CD14-positive monocyte (primary cell): ENCODE data around the gene ASCC1. TPM values are rescaled to one million over a fixed set of nuclear protein-coding genes. Genes with fewer than 3 reads are reported as not detected.

Experiments used
- DNase-seq, 3 donors: peaks; one replicate each; pipeline ENCODE4 v3.0.0-alpha.2; 2011 to 2022
- H2AFZ ChIP-seq: 2 replicates; pipeline ENCODE4 v1.6.0; 2012; ENCODE audit warnings: mild to moderate bottlenecking, low read depth, low read length, inconsistent platforms; ENCODE audit not compliant: insufficient read depth, poor library complexity, severe bottlenecking
- H3K27ac ChIP-seq, 2 donors: 1 replicate in 1 of 2; 2 replicates in 1 of 2; pipeline ENCODE4 v1.5.1; 2012 to 2013; ENCODE audit warnings: low read length in 2 of 2, control low read depth in 1 of 2, inconsistent platforms in 1 of 2, low read depth in 1 of 2, mild to moderate bottlenecking in 1 of 2
- H3K27me3 ChIP-seq, 2 donors: one replicate each; pipeline versions ENCODE4 v1.6.0 to v1.6.1; 2011 to 2013; ENCODE audit warnings: low read length in 2 of 2; ENCODE audit not compliant: control insufficient read depth in 2 of 2, insufficient read depth in 2 of 2
- H3K36me3 ChIP-seq, 2 donors: replicated peaks in 1 of 2; 1 replicate in 1 of 2; 2 replicates in 1 of 2; pipeline versions ENCODE4 v1.5.1 to v1.6.1; 2012 to 2013; ENCODE audit warnings: low read length in 2 of 2, control low read depth in 1 of 2, inconsistent platforms in 1 of 2, mild to moderate bottlenecking in 1 of 2; ENCODE audit not compliant: insufficient read depth in 2 of 2, control insufficient read depth in 1 of 2
- H3K4me1 ChIP-seq, 2 donors: 1 replicate in 1 of 2; 2 replicates in 1 of 2; pipeline versions ENCODE4 v1.5.1 to v1.6.1; 2012 to 2013; ENCODE audit warnings: low read length in 2 of 2, control low read depth in 1 of 2, inconsistent platforms in 1 of 2, mild to moderate bottlenecking in 1 of 2, moderate library complexity in 1 of 2; ENCODE audit not compliant: insufficient read depth in 2 of 2, control insufficient read depth in 1 of 2
- H3K4me2 ChIP-seq: replicated peaks from 2 replicates; pipeline ENCODE3; 2012; ENCODE audit warnings: low read length, moderate library complexity, mild to moderate bottlenecking; ENCODE audit not compliant: poor library complexity, severe bottlenecking; ENCODE audit errors: extremely low read depth
- H3K4me3 ChIP-seq, 3 experiments: fragments of 200-600 bp in 1 of 3; sonication (generic) in 1 of 3; replicated peaks in 1 of 3; 1 replicate in 2 of 3; 2 replicates in 1 of 3; pipeline ENCODE4 v1.5.1; 2011 to 2013; ENCODE audit warnings: low read length in 3 of 3, mild to moderate bottlenecking in 3 of 3, control low read depth in 2 of 3, low read depth in 2 of 3, inconsistent platforms in 1 of 3, moderate library complexity in 1 of 3
- H3K79me2 ChIP-seq: 2 replicates; pipeline ENCODE4 v1.6.0; 2012; ENCODE audit warnings: mild to moderate bottlenecking, control low read depth, inconsistent platforms, low read length, moderate library complexity; ENCODE audit not compliant: insufficient read depth
- H3K9ac ChIP-seq: 2 replicates; pipeline ENCODE4 v1.6.0; 2017; ENCODE audit warnings: low read length, mild to moderate bottlenecking; ENCODE audit not compliant: insufficient read depth, poor library complexity, severe bottlenecking
- H3K9me3 ChIP-seq, 2 donors: replicated peaks in 1 of 2; 1 replicate in 1 of 2; 2 replicates in 1 of 2; pipeline versions ENCODE4 v1.5.1 to v1.6.1; 2012 to 2013; ENCODE audit warnings: low read length in 2 of 2, control low read depth in 1 of 2; ENCODE audit not compliant: control insufficient read depth in 1 of 2, insufficient read depth in 1 of 2
- H4K20me1 ChIP-seq: 2 replicates; pipeline ENCODE4 v1.6.0; 2012; ENCODE audit warnings: mild to moderate bottlenecking, low read length, control low read depth, moderate library complexity; ENCODE audit not compliant: insufficient read depth
- H3K27ac Mint-ChIP-seq, 7 donors: one replicate each; pipeline ENCODE4 v1.8.0; 2020; ENCODE audit warnings: mild to moderate bottlenecking in 7 of 7, mixed read lengths in 7 of 7, moderate library complexity in 6 of 7, inconsistent platforms in 2 of 7
- H3K27me3 Mint-ChIP-seq, 3 donors: one replicate each; pipeline ENCODE4 v1.8.0; 2021 to 2022; ENCODE audit warnings: low read depth in 3 of 3, mild to moderate bottlenecking in 3 of 3, mixed read lengths in 3 of 3, moderate library complexity in 3 of 3, inconsistent platforms in 1 of 3
- H3K36me3 Mint-ChIP-seq, 2 donors: one replicate each; pipeline ENCODE4 v1.8.0; 2020; ENCODE audit warnings: mixed read lengths in 2 of 2, inconsistent platforms in 1 of 2, mild to moderate bottlenecking in 1 of 2
- H3K4me1 Mint-ChIP-seq: one replicate; pipeline ENCODE4 v1.8.0; 2020; ENCODE audit warnings: mild to moderate bottlenecking, mixed read lengths
- H3K4me3 Mint-ChIP-seq, 2 donors: one replicate each; pipeline ENCODE4 v1.8.0; 2020; ENCODE audit warnings: mild to moderate bottlenecking in 2 of 2, mixed read lengths in 2 of 2, moderate library complexity in 1 of 2
- H3K9me3 Mint-ChIP-seq, 7 donors: one replicate each; pipeline ENCODE4 v1.8.0; 2020 to 2022; ENCODE audit warnings: mixed read lengths in 7 of 7, mild to moderate bottlenecking in 6 of 7, moderate library complexity in 6 of 7, inconsistent platforms in 2 of 7
- WGBS: methylation state at CpG from one replicate; pipeline ENCODE4 v1.1.5; 2013; ENCODE audit warnings: missing lambda C conversion rate; ENCODE audit not compliant: insufficient coverage; 5-methylcytosine and 5-hydroxymethylcytosine counted together
- intact Hi-C, 2 donors: fragments of 100-400 bp; cut with micrococcal nuclease; formaldehyde crosslinking; loops; one replicate each; pipeline versions ENCODE4 v1.15.0 to v1.15.1; 2023
- polyA plus RNA-seq, 3 donors: library from polyadenylated mRNA; depleted of rRNA in 1 of 3; unstranded in 2 of 3; stranded (reverse) in 1 of 3; fragments of 300-500 nt in 2 of 3; fragments of >200 nt in 1 of 3; fragmentation: Illumina TruSeq in 2 of 3; gene quantifications; 1 replicate in 2 of 3; 2 replicates in 1 of 3; pipeline ENCODE4 v1.2.3, GENCODE V29; 2012 to 2021
- TF ChIP-seq, protein P1 (sequence below): fragments of 200-600 bp; IDR thresholded peaks from one replicate; pipeline ENCODE4 v1.8.0; 2022; ENCODE audit warnings: antibody characterized with exemption, mild to moderate bottlenecking

ASCC1 gene
- polyA plus RNA-seq, 3 donors: 8.2 to 20.9 (median 17.9) TPM

DNA sequence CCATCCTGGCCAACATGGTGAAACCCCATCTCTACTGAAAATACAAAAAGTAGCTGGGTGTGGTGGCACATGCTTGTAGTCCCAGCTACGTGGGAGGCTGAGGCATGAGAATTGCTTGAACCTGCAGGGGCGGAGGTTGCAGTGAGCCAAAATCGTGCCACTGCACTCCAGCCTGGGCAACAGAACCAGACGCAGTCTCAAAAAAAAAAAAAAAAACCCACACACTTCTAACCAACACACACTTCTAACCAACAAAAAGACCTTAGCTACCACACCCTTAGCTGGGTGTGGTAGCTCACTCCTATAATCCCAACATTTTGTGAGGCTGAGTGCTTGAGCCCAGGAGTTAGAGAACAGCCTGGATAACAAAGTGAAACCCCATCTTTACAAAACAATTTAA lies 93.9 kb downstream of the ASCC1 start:
- TF ChIP-seq, protein P1, sequence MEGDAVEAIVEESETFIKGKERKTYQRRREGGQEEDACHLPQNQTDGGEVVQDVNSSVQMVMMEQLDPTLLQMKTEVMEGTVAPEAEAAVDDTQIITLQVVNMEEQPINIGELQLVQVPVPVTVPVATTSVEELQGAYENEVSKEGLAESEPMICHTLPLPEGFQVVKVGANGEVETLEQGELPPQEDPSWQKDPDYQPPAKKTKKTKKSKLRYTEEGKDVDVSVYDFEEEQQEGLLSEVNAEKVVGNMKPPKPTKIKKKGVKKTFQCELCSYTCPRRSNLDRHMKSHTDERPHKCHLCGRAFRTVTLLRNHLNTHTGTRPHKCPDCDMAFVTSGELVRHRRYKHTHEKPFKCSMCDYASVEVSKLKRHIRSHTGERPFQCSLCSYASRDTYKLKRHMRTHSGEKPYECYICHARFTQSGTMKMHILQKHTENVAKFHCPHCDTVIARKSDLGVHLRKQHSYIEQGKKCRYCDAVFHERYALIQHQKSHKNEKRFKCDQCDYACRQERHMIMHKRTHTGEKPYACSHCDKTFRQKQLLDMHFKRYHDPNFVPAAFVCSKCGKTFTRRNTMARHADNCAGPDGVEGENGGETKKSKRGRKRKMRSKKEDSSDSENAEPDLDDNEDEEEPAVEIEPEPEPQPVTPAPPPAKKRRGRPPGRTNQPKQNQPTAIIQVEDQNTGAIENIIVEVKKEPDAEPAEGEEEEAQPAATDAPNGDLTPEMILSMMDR: no peak

GRCh38 chr10:72121389-72121788 lies 94.7 kb downstream of the ASCC1 start:
- Histone ChIP-seq H3K9me3 (peaks cover 0 to 4% of the 10 kb centered on the region in 2 donors), H3K4me2 (no peak overlapping the region), H3K27me3 (no peaks in the 10 kb centered on the region), H3K9ac (no peak overlapping the region), H3K27ac (no peak overlapping the region), H2AFZ (no peak overlapping the region), H3K4me1 (peaks cover 0 to 3% of the 10 kb centered on the region in 2 donors), H3K79me2 (no peaks in the 10 kb centered on the region), H3K4me3 (no peak overlapping the region), H4K20me1 (no peaks in the 10 kb centered on the region), H3K36me3 (peaks cover 0 to 12% of the 10 kb centered on the region in 2 donors)
- Mint-ChIP-seq H3K36me3 (peaks cover 26 to 27% of the 10 kb centered on the region in 2 donors), H3K4me3 (no peak overlapping the region), H3K9me3 (peaks cover 0 to 5% (median 3%) of the 10 kb centered on the region in 7 donors), H3K4me1 (peaks cover 5% of the 10 kb centered on the region), H3K27me3 (peaks cover 0 to 1% (median 0%) of the 10 kb centered on the region in 3 donors), H3K27ac (no peak overlapping the region)
- no CpG with 5 or more reads among the region's 1 CpG for WGBS
- no peak for DNase-seq
- intact Hi-C loops: loop anchor here in 1 of 2 donors (10.0 kb wide), 1 partner anchor 103 kb away; no protein-coding TSS in a partner anchor
- TF ChIP-seq, protein P1: no peak

More for the DNA sequence above, 93.9 kb downstream of the ASCC1 start:
- H3K4me3 ChIP-seq: no peak overlapping the region
- H3K27me3 Mint-ChIP-seq: peaks cover 0 to 1% (median 0%) of the 10 kb centered on the region in 3 donors
- no peak overlapping the region for H3K4me2 ChIP-seq
- H3K9me3 ChIP-seq: no peaks in the 10 kb centered on the region
- no peak overlapping the region for H3K27ac Mint-ChIP-seq
- H3K9me3 Mint-ChIP-seq: peaks cover 0 to 3% (median 0%) of the 10 kb centered on the region in 7 donors
- intact Hi-C loops: loop anchor here in 1 of 2 donors (10.0 kb wide), 1 partner anchor 103 kb away; no protein-coding TSS in a partner anchor
- no peak overlapping the region for H3K4me3 Mint-ChIP-seq
- no peaks in the 10 kb centered on the region for H4K20me1 ChIP-seq
- no peak for DNase-seq
- no peak overlapping the region for H3K9ac ChIP-seq
- H3K4me1 ChIP-seq: peaks cover 0 to 3% of the 10 kb centered on the region in 2 donors
- peaks cover 5 to 16% of the 10 kb centered on the region in 2 donors for H3K36me3 ChIP-seq
- no peaks in the 10 kb centered on the region for H3K27me3 ChIP-seq
- WGBS: 100% methylated on average over 1 of the region's 4 CpGs
- H3K79me2 ChIP-seq: no peaks in the 10 kb centered on the region
- peaks cover 5% of the 10 kb centered on the region for H3K4me1 Mint-ChIP-seq
- no peak overlapping the region for H2AFZ ChIP-seq
- peaks cover 30 to 33% of the 10 kb centered on the region in 2 donors for H3K36me3 Mint-ChIP-seq
- H3K27ac ChIP-seq: no peak overlapping the region
